ENCODE measurements around the gene COL5A1. TPM values are rescaled to one million over a fixed set of nuclear protein-coding genes. Genes with fewer than 3 reads are reported as not detected.

COL5A1 gene
- total RNA-seq, 1 donor from 2014 or later: 6.1 TPM

DNA sequence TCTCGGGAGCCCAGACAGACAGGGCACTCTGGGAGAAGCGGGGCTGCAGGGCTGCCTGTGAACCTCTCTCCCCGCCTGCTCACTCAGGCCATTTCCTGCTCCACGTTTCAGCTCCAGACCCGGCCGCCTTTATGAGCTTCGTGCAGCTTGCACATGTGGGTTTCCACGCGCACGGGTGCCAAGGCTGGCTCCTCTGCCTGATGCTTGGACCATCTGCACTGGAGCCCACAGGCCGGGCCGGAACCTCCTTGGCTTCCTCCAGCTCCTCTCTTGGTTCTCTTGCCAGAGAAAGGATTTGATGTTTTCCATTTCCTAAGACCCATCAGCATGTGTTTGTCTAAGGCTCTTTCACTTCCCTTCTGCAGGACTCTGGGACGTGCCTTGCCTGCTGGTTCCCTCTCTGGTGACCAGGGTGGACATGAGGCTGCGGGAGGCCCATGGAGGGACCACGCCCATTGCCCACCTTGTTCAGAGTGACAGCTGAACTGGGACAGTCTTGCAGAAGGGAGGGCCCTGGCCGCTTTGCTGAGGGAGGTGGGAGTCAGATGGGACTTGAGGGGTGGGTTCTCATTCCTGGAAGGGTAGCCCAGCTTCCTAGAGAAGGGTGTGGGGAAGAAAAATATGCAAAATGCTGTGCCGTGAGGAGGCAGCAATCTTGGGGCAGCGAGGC is 23.3 kb upstream of the COL5A1 start:
- no peak overlapping the region for H3K9ac ChIP-seq
- no peaks in the 10 kb centered on the region for H3F3A ChIP-seq (ENCODE audit: low read depth)
- H3K4me2 ChIP-seq: no peak overlapping the region

DNA sequence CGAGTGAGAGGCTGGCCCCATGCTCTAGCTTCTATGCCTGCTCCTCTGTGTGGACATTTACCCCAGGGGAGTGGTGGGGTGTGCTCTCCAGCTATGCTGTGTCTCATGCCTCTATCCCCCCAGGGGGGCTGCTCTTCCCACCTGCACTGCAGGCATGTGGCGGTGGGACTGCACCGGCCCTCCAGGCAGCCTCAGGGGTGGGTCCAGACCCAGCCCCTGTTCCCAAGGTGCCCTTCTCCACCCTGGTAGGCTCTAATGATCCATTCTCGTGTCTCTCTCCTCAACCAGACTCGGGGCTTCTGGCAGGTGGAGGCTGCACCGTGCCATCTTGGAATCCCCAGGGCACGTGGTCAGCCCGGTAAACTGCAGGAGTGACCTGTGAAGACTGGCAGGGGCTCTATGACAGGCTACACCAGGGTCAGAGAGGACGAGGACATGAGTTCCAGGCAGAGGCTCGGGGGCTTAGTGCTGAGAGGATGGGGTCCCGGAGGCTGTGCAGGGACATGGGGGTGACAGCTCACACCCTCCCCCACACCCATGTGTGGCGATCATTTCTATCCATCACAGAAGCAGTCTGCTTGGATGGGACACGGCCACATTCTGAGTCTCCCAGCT is 22.7 kb upstream of the COL5A1 start:
- no peaks in the 10 kb centered on the region for H3K9me3 ChIP-seq (ENCODE audit: low read depth)
- no peak overlapping the region for H3K27ac ChIP-seq

More for the DNA sequence above, 23.3 kb upstream of the COL5A1 start:
- Mint-ChIP-seq H3K36me3 (no peaks in the 10 kb centered on the region), H3K27me3 (ENCODE audit: insufficient read depth, low read depth) (peaks cover 4% of the 10 kb centered on the region), H3K4me3 (no peak overlapping the region), H3K27ac (no peak overlapping the region), H3K9me3 (peaks cover 12% of the 10 kb centered on the region), H3K4me1 (peaks cover 15% of the 10 kb centered on the region)
- TF ChIP-seq EZH2 (IDR thresholded peaks at IDR 0.05): no peak
- TF ChIP-seq, protein P1, sequence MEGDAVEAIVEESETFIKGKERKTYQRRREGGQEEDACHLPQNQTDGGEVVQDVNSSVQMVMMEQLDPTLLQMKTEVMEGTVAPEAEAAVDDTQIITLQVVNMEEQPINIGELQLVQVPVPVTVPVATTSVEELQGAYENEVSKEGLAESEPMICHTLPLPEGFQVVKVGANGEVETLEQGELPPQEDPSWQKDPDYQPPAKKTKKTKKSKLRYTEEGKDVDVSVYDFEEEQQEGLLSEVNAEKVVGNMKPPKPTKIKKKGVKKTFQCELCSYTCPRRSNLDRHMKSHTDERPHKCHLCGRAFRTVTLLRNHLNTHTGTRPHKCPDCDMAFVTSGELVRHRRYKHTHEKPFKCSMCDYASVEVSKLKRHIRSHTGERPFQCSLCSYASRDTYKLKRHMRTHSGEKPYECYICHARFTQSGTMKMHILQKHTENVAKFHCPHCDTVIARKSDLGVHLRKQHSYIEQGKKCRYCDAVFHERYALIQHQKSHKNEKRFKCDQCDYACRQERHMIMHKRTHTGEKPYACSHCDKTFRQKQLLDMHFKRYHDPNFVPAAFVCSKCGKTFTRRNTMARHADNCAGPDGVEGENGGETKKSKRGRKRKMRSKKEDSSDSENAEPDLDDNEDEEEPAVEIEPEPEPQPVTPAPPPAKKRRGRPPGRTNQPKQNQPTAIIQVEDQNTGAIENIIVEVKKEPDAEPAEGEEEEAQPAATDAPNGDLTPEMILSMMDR (IDR thresholded peaks at IDR 0.05): no peak
- no peak for TF ChIP-seq EZH2phosphoT487 (IDR thresholded peaks at IDR 0.05)
- no peak overlapping the region for H2AFZ ChIP-seq (replicated peaks)
- H3K9me3 ChIP-seq (ENCODE audit: low read depth): peaks cover 2% of the 10 kb centered on the region
- no peaks in the 10 kb centered on the region for H4K20me1 ChIP-seq (ENCODE audit: low read depth)
- H3K4me1 ChIP-seq: peaks cover 5% of the 10 kb centered on the region
- H3K79me2 ChIP-seq (ENCODE audit: low read depth): no peaks in the 10 kb centered on the region
- H3K27ac ChIP-seq: no peak overlapping the region
- no peak overlapping the region for H3K4me3 ChIP-seq
- H3K27me3 ChIP-seq: no peaks in the 10 kb centered on the region
- no peaks in the 10 kb centered on the region for H3K36me3 ChIP-seq
- no peak for DNase-seq (ENCODE audit: low spot score)

DNA sequence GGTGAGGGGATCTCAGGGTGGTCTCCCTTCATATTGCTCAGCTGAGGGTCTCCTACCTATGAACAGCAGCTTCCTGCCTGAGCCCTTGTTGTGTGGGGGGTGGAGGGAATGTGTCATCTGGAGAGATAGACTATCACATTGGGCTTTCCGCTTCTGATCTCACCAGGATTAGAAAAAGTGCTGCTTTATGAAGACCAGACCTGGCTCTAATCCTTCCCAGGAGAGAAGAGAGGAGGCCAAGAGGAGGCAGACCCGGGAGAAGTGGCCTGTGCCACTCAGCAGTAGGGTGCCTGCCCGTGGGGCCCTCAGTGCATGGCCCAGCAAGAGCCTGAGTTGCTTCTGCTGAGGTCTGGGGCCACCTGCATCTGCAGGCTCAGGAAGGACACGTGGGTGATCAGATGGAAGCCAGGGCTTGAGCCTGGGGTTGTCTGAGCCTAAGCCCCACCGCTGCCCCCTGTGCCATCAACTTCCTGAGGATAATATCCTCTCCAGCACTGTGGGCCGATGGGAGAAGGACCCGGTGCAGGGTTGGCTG is 22.1 kb upstream of the COL5A1 start:
- no peak for DNase-seq (ENCODE audit: low spot score)
- TF ChIP-seq EZH2phosphoT487 (IDR thresholded peaks at IDR 0.05) (no peak), EZH2 (IDR thresholded peaks at IDR 0.05) (no peak)
- TF ChIP-seq, protein P1 (IDR thresholded peaks at IDR 0.05): no peak
- Histone ChIP-seq H3K9ac (no peak overlapping the region), H4K20me1 (ENCODE audit: low read depth) (no peaks in the 10 kb centered on the region), H3F3A (ENCODE audit: low read depth) (no peaks in the 10 kb centered on the region), H3K4me1 (peaks cover 5% of the 10 kb centered on the region), H3K9me3 (ENCODE audit: low read depth) (no peaks in the 10 kb centered on the region), H3K4me2 (no peak overlapping the region), H3K36me3 (no peaks in the 10 kb centered on the region), H2AFZ (replicated peaks) (no peak overlapping the region), H3K4me3 (no peak overlapping the region), H3K79me2 (ENCODE audit: low read depth) (no peaks in the 10 kb centered on the region), H3K27ac (no peak overlapping the region), H3K27me3 (no peaks in the 10 kb centered on the region)
- Mint-ChIP-seq H3K27me3 (ENCODE audit: insufficient read depth, low read depth) (peaks cover 12% of the 10 kb centered on the region), H3K4me1 (peaks cover 20% of the 10 kb centered on the region), H3K27ac (no peak overlapping the region), H3K4me3 (no peak overlapping the region), H3K9me3 (peaks cover 2% of the 10 kb centered on the region), H3K36me3 (no peaks in the 10 kb centered on the region)

More for the DNA sequence above, 22.7 kb upstream of the COL5A1 start:
- no peaks in the 10 kb centered on the region for H4K20me1 ChIP-seq (ENCODE audit: low read depth)
- DNase-seq (ENCODE audit: low spot score): no peak
- H3K4me1 ChIP-seq: peaks cover 5% of the 10 kb centered on the region
- no peaks in the 10 kb centered on the region for H3K79me2 ChIP-seq (ENCODE audit: low read depth)
- no peaks in the 10 kb centered on the region for H3K36me3 ChIP-seq
- Mint-ChIP-seq H3K4me1 (peaks cover 15% of the 10 kb centered on the region), H3K27me3 (ENCODE audit: insufficient read depth, low read depth) (peaks cover 6% of the 10 kb centered on the region), H3K4me3 (no peak overlapping the region), H3K9me3 (peaks cover 6% of the 10 kb centered on the region), H3K27ac (no peak overlapping the region), H3K36me3 (no peaks in the 10 kb centered on the region)
- TF ChIP-seq EZH2 (IDR thresholded peaks at IDR 0.05) (no peak), EZH2phosphoT487 (IDR thresholded peaks at IDR 0.05) (no peak)
- TF ChIP-seq, protein P1 (IDR thresholded peaks at IDR 0.05): no peak
- no peak overlapping the region for H2AFZ ChIP-seq (replicated peaks)
- H3F3A ChIP-seq (ENCODE audit: low read depth): no peaks in the 10 kb centered on the region
- no peak overlapping the region for H3K4me2 ChIP-seq
- H3K9ac ChIP-seq: no peak overlapping the region
- no peak overlapping the region for H3K4me3 ChIP-seq
- H3K27me3 ChIP-seq: no peaks in the 10 kb centered on the region
